Measurements from ENCODE around the gene EFCAB7.

- TF ChIP-seq CTCF (IDR thresholded peaks at IDR 0.05) (no peak), ZNF219 (CRISPR knock-in tag; IDR thresholded peaks at IDR 0.05; ENCODE audit: borderline replicate concordance) (no peak), GABPB1 (CRISPR knock-in tag; IDR thresholded peaks at IDR 0.05) (no peak), ARID4B (CRISPR knock-in tag; IDR thresholded peaks at IDR 0.05; ENCODE audit: borderline replicate concordance) (no peak), TEAD1 (CRISPR knock-in tag; IDR thresholded peaks at IDR 0.05) (no peak), E2F4 (CRISPR knock-in tag; IDR thresholded peaks at IDR 0.05; ENCODE audit: borderline replicate concordance, low read depth) (no peak), JAZF1 (CRISPR knock-in tag; IDR thresholded peaks at IDR 0.05) (no peak), MAX (CRISPR knock-in tag; IDR thresholded peaks at IDR 0.05) (no peak)
These were observed 13.6 kb upstream of the EFCAB7 start for GRCh38 chr1:63509718-63510117.
